GM18907 (cell line): ENCODE measurements around the gene CEP78.

ENCODE experiments used
- ATAC-seq: cut with Tn5 transposase; IDR thresholded peaks from one replicate; pipeline ENCODE4 v1.9.1; 2021; ENCODE audit warnings: mild to moderate bottlenecking, moderate library complexity; ENCODE audit not compliant: unreplicated experiment

CEP78 gene

DNA sequence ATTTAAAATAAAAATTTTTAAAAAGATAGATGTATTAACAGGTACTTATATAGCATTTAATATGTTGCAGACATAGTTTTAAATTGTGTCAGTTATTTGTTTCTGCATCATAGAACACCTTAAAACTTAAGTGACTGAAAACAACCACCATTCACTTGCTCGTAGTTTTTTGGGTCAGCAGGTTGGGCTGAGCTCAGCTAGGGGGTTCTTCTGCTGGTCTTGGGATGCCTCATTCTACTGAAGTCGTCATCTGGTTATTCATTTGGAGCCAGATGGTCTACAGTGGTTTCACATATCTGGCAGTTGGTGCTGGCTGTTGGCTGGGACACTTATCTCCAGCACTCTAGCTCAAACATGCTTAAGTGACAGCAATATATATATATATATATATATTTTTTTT is 90.7 kb downstream of the CEP78 start:
- ATAC-seq = no peak
